ENCODE data around the gene NOLC1. TPM values are rescaled to one million over a fixed set of nuclear protein-coding genes. Genes with fewer than 3 reads are reported as not detected.

Gene NOLC1
- total and polyA plus RNA-seq, 5 donors from 2014 or later: 29.5 to 46.5 (median 39.3) TPM

DNA sequence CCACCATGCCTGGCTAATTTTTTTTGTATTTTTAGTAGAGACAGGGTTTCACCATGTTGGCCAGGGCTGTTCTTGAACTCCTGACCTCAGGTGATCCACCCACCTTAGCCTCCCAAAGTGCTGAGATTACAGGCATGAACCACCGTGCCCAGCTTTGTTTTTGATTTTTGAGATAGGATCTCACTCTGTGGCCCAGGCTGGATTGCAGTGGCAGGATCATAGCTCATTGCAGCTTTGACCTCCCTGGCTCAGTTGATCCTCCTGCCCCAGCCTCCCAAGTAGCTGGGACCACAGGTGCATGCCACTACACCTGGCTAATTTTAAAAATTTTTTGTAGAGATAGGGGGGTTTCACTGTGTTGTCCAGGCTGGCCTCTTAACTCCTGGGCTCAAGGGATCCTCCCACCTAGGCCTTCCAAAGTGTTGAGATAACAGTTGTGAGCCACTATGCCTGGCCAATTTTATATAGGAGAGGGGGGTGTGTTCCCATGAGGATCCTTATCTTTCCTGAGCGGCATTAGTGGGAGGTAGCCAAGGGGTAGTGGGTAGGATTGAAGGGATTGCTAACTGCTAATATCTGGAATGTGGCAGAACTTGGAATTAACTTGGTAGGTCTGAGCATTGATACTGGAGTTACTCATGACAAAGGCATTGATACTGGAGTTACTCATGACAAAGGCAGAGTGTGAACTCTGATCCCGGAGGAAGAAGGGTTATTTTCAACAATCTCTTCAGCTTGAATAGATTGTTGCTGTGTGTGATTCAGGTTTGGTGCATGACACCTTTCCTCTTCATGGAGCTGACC, 1.0 kb upstream of the NOLC1 start:
- Histone ChIP-seq H3K4me3 (ENCODE audit: low read depth, low read length) (peak overlapping the region; percentile 78), H3K27me3 (ENCODE audit: control insufficient read depth, insufficient read depth, low read length) (no peaks in the 10 kb centered on the region), H3K36me3 (ENCODE audit: control insufficient read depth, insufficient read depth, low read length) (peaks cover 31% of the 10 kb centered on the region), H3K9me3 (ENCODE audit: control insufficient read depth in 2 of 2, low read length in 2 of 2) (no peaks in the 10 kb centered on the region), H3K27ac (ENCODE audit: insufficient read depth, low read length, poor library complexity, severe bottlenecking) (peak overlapping the region; percentile 97), H3K4me1 (ENCODE audit: control insufficient read depth, insufficient read depth, low read length, poor library complexity, severe bottlenecking) (peaks cover 28% of the 10 kb centered on the region)
- DNase-seq (no peak), ATAC-seq (ENCODE audit: low read depth in 2 of 2) (no peak)
- Mint-ChIP-seq H3K4me3 (peak overlapping the region; percentile 94 to 99 (median 96)), H3K27me3 (no peaks in the 10 kb centered on the region), H3K27ac (peak overlapping the region; percentile 86 to 98 (median 98)), H3K36me3 (peaks cover 32% of the 10 kb centered on the region), H3K4me1 (peaks cover 9 to 47% (median 29%) of the 10 kb centered on the region in 4 donors), H3K9me3 (no peaks in the 10 kb centered on the region)

DNA sequence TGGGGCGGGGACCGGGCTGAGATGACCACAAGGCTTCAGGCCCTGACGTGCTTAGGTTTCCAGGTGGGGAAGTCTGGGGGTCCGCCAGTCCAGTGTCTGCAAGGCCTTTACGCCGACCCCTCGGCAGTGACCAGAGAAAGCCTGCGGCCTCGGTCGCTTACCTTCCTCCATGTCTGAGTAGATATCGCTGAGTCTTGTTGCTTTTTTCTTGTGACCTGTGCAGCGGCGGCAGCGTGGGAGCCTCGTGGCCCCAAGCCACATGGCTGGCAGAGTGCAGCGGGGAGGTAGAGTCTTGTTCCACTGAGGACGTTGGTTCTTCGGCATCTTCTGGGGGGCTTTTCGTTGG, 329 bp downstream of the NOLC1 start:
- Histone ChIP-seq H3K36me3 (ENCODE audit: control insufficient read depth, insufficient read depth, low read length) (peaks cover 30% of the 10 kb centered on the region), H3K4me1 (ENCODE audit: control insufficient read depth, insufficient read depth, low read length, poor library complexity, severe bottlenecking) (peaks cover 32% of the 10 kb centered on the region), H3K27me3 (ENCODE audit: control insufficient read depth, insufficient read depth, low read length) (no peaks in the 10 kb centered on the region), H3K4me3 (ENCODE audit: low read depth, low read length) (peak overlapping the region; percentile 79), H3K27ac (ENCODE audit: insufficient read depth, low read length, poor library complexity, severe bottlenecking) (peak overlapping the region; percentile 97), H3K9me3 (ENCODE audit: control insufficient read depth in 2 of 2, low read length in 2 of 2) (no peaks in the 10 kb centered on the region)
- Mint-ChIP-seq H3K36me3 (peaks cover 37% of the 10 kb centered on the region), H3K9me3 (no peaks in the 10 kb centered on the region), H3K4me3 (peak overlapping the region; percentile 94 to 99 (median 96)), H3K27me3 (no peaks in the 10 kb centered on the region), H3K4me1 (peaks cover 6 to 60% (median 38%) of the 10 kb centered on the region in 4 donors), H3K27ac (peak overlapping the region; percentile 86 to 98 (median 98))
- no peak for ATAC-seq (ENCODE audit: low read depth in 2 of 2)
- DNase-seq: no peak

DNA sequence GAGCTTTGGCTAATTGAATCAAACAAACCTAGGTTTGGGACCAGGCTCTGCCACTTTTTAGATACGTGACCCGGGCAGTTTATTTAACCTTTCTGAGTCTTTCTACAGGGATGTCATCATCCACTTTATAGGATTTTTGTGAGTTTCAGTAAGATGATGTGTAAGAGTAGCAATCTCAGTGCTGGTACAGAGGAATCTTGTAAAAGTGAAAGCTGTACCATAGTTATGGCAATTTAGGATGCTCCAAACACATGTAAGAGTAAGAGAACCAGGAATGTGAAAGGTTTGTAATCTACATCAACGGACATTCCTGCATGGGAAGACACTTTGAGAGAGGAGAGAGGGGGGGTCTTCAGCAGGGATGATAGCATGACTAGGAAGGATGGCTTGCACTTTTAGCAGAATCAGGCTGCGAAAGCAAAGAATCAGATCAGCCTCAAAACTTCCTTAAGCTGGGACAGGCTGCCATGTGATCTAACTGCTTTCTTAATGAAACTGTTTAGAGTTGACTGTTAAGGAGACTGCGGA, 968 bp downstream of the NOLC1 start:
- no peak for ATAC-seq (ENCODE audit: low read depth in 2 of 2)
- no peaks in the 10 kb centered on the region for H3K9me3 Mint-ChIP-seq
- Histone ChIP-seq H3K4me3 (ENCODE audit: low read depth, low read length) (peak overlapping the region; percentile 79), H3K9me3 (ENCODE audit: control insufficient read depth in 2 of 2, low read length in 2 of 2) (no peaks in the 10 kb centered on the region), H3K36me3 (ENCODE audit: control insufficient read depth, insufficient read depth, low read length) (peaks cover 30% of the 10 kb centered on the region), H3K27ac (ENCODE audit: insufficient read depth, low read length, poor library complexity, severe bottlenecking) (peak overlapping the region; percentile 97), H3K27me3 (ENCODE audit: control insufficient read depth, insufficient read depth, low read length) (no peaks in the 10 kb centered on the region), H3K4me1 (ENCODE audit: control insufficient read depth, insufficient read depth, low read length, poor library complexity, severe bottlenecking) (peaks cover 32% of the 10 kb centered on the region)
- H3K4me3 Mint-ChIP-seq: peak overlapping the region; percentile 94 to 99 (median 96)
- peak overlapping the region; percentile 86 to 98 (median 98) for H3K27ac Mint-ChIP-seq
- H3K36me3 Mint-ChIP-seq: peaks cover 35% of the 10 kb centered on the region
- peak in 1 of 3 donors; percentile 18 for DNase-seq
- peaks cover 5 to 62% (median 40%) of the 10 kb centered on the region in 4 donors for H3K4me1 Mint-ChIP-seq
- H3K27me3 Mint-ChIP-seq: no peaks in the 10 kb centered on the region

DNA sequence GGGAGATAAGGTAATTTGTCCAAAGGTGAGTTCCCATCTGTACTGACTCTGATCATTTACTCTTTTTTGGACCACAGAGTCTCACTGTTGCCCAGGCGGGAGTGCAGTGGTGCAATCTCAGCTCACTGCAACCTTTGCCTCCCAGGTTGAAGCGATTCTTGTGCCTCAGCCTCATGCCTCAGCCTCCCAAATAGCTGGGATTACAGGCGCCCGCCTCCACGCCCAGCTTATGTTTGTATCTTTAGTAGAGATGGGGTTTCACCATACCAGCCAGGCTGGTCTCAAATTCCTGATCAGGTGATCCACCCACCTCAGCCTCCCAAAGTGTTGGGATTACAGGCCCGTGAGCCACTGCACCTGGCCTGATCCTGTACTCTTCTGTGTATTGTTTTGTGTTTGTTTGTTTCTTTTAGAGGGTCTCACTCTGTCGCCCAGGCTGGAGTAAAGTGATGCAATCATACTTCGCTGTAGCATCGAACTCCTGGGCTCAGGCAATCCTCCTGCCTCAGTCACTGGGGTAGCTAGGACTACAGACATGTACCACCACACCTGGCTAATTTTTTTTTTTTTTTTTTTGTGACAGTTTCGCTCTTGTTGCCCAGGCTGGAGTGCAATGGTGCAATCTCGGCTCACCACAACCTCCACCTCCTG, 2.4 kb downstream of the NOLC1 start:
- Histone ChIP-seq H3K9me3 (ENCODE audit: control insufficient read depth in 2 of 2, low read length in 2 of 2) (no peaks in the 10 kb centered on the region), H3K36me3 (ENCODE audit: control insufficient read depth, insufficient read depth, low read length) (peaks cover 32% of the 10 kb centered on the region), H3K4me1 (ENCODE audit: control insufficient read depth, insufficient read depth, low read length, poor library complexity, severe bottlenecking) (peaks cover 32% of the 10 kb centered on the region), H3K27ac (ENCODE audit: insufficient read depth, low read length, poor library complexity, severe bottlenecking) (no peak overlapping the region), H3K4me3 (ENCODE audit: low read depth, low read length) (no peak overlapping the region), H3K27me3 (ENCODE audit: control insufficient read depth, insufficient read depth, low read length) (no peaks in the 10 kb centered on the region)
- Mint-ChIP-seq H3K27me3 (no peaks in the 10 kb centered on the region), H3K4me1 (peaks cover 5 to 64% (median 40%) of the 10 kb centered on the region in 4 donors), H3K36me3 (peaks cover 34% of the 10 kb centered on the region), H3K9me3 (no peaks in the 10 kb centered on the region), H3K27ac (peak overlapping the region in 1 of 3 donors; percentile 38), H3K4me3 (peak overlapping the region; percentile 39 to 97 (median 80))
- ATAC-seq (ENCODE audit: low read depth in 2 of 2): no peak
- no peak for DNase-seq

DNA sequence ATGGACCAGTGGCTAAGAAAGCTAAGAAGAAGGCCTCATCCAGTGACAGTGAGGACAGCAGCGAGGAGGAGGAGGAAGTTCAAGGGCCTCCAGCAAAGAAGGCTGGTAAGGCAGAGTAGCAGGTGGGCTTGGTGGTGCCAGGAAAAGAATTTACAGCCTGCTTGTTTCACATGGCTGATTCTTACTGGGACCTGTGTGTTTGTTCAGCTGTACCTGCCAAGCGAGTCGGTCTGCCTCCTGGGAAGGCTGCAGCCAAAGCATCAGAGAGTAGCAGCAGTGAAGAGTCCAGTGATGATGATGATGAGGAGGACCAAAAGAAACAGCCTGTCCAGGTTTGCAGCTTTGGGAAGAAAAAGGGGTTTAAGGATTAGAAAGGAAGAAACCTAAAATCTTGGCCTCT, 5.0 kb downstream of the NOLC1 start:
- Mint-ChIP-seq H3K36me3 (peaks cover 55% of the 10 kb centered on the region), H3K27ac (peak overlapping the region in 2 of 3 donors; percentile 21 to 63), H3K9me3 (no peaks in the 10 kb centered on the region), H3K4me1 (peaks cover 5 to 53% (median 28%) of the 10 kb centered on the region in 4 donors), H3K27me3 (no peaks in the 10 kb centered on the region), H3K4me3 (peak overlapping the region in 1 of 4 donors; percentile 97)
- no peak for DNase-seq
- no peak overlapping the region for H3K4me3 ChIP-seq (ENCODE audit: low read depth, low read length)
- no peaks in the 10 kb centered on the region for H3K9me3 ChIP-seq (ENCODE audit: control insufficient read depth in 2 of 2, low read length in 2 of 2)
- peaks cover 54% of the 10 kb centered on the region for H3K36me3 ChIP-seq (ENCODE audit: control insufficient read depth, insufficient read depth, low read length)
- H3K27ac ChIP-seq (ENCODE audit: insufficient read depth, low read length, poor library complexity, severe bottlenecking): peak overlapping the region; percentile 10
- no peak for ATAC-seq (ENCODE audit: low read depth in 2 of 2)
- H3K4me1 ChIP-seq (ENCODE audit: control insufficient read depth, insufficient read depth, low read length, poor library complexity, severe bottlenecking): peaks cover 27% of the 10 kb centered on the region
- no peaks in the 10 kb centered on the region for H3K27me3 ChIP-seq (ENCODE audit: control insufficient read depth, insufficient read depth, low read length)

DNA sequence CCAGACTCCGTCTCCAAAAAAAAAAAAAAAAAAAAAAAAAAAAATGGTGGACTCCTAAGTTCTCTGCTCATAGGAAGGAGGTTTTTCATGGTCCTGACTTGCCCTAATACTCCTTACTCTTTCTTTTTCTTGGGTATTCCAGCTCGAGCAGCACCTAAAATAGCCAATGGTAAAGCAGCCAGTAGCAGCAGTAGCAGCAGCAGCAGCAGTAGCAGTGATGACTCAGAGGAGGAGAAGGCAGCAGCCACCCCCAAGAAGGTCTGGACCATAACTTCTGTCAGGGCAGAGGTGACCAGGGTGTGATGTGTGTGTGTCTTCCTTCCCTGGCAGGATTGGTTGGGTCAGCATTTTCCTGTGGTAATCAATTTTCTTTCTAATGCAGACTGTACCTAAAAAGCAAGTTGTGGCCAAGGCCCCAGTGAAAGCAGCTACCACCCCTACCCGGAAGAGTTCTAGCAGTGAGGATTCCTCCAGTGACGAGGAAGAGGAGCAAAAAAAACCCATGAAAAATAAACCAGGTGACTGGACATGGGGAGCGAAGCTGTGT, 6.9 kb downstream of the NOLC1 start:
- Mint-ChIP-seq H3K27ac (no peak overlapping the region), H3K36me3 (peaks cover 62% of the 10 kb centered on the region), H3K4me1 (peaks cover 0 to 37% (median 17%) of the 10 kb centered on the region in 4 donors), H3K4me3 (no peak overlapping the region), H3K27me3 (no peaks in the 10 kb centered on the region), H3K9me3 (no peaks in the 10 kb centered on the region)
- H3K36me3 ChIP-seq (ENCODE audit: control insufficient read depth, insufficient read depth, low read length): peaks cover 73% of the 10 kb centered on the region
- H3K27me3 ChIP-seq (ENCODE audit: control insufficient read depth, insufficient read depth, low read length): no peaks in the 10 kb centered on the region
- peaks cover 12% of the 10 kb centered on the region for H3K4me1 ChIP-seq (ENCODE audit: control insufficient read depth, insufficient read depth, low read length, poor library complexity, severe bottlenecking)
- ATAC-seq (ENCODE audit: low read depth in 2 of 2) (no peak), DNase-seq (no peak)
- H3K27ac ChIP-seq (ENCODE audit: insufficient read depth, low read length, poor library complexity, severe bottlenecking): no peak overlapping the region
- H3K9me3 ChIP-seq (ENCODE audit: control insufficient read depth in 2 of 2, low read length in 2 of 2): no peaks in the 10 kb centered on the region
- H3K4me3 ChIP-seq (ENCODE audit: low read depth, low read length): no peak overlapping the region

DNA sequence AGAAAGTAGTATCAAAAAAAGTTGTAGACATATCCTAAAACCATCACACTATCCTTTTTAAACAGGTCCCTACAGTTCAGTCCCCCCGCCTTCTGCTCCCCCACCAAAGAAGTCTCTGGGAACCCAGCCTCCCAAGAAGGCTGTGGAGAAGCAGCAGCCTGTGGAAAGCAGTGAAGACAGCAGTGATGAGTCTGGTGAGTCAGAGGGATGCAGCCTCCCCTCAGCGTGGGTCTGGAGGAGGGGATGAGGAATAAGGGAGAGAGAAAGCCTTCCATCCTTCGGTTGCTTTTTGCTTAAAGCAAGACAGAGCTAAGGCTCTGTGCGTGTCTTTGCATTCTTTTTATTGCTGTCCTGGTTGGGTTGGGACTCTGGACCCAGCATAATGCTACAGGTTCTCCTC, 7.6 kb downstream of the NOLC1 start:
- peaks cover 62% of the 10 kb centered on the region for H3K36me3 Mint-ChIP-seq
- H3K27ac Mint-ChIP-seq: peak overlapping the region in 1 of 3 donors; percentile 73
- no peaks in the 10 kb centered on the region for H3K27me3 Mint-ChIP-seq
- peak overlapping the region in 1 of 4 donors; percentile 21 for H3K4me3 Mint-ChIP-seq
- no peak overlapping the region for H3K27ac ChIP-seq (ENCODE audit: insufficient read depth, low read length, poor library complexity, severe bottlenecking)
- DNase-seq (no peak), ATAC-seq (ENCODE audit: low read depth in 2 of 2) (no peak)
- no peaks in the 10 kb centered on the region for H3K9me3 ChIP-seq (ENCODE audit: control insufficient read depth in 2 of 2, low read length in 2 of 2)
- H3K4me1 ChIP-seq (ENCODE audit: control insufficient read depth, insufficient read depth, low read length, poor library complexity, severe bottlenecking): peaks cover 5% of the 10 kb centered on the region
- H3K27me3 ChIP-seq (ENCODE audit: control insufficient read depth, insufficient read depth, low read length): no peaks in the 10 kb centered on the region
- H3K4me3 ChIP-seq (ENCODE audit: low read depth, low read length): no peak overlapping the region
- peaks cover 0 to 30% (median 15%) of the 10 kb centered on the region in 4 donors for H3K4me1 Mint-ChIP-seq
- peaks cover 74% of the 10 kb centered on the region for H3K36me3 ChIP-seq (ENCODE audit: control insufficient read depth, insufficient read depth, low read length)
- no peaks in the 10 kb centered on the region for H3K9me3 Mint-ChIP-seq
